HepG2 (cell line): ENCODE measurements around the gene IGF2BP1. TPM values are rescaled to one million over a fixed set of nuclear protein-coding genes. Genes with fewer than 3 reads are reported as not detected.

Experiments used
- ATAC-seq: fragments of 200-7000 bp; cut with Tn5 transposase; 3 replicates; pipeline ENCODE4 v1.9.1; 2020; ENCODE audit warnings: mild to moderate bottlenecking, moderate library complexity
- BruUV-seq: library from RNA; stranded (reverse); fragments of 400-500 nt; replicated peaks from 2 replicates; lab custom pipeline; 2021; lab: Mats Ljungman, UMichigan
- CTCF ChIA-PET: fragments of 300-600 bp; formaldehyde crosslinking; extraction: SDS; loops from one replicate; lab custom pipeline; 2021; ENCODE audit warnings: low total read pairs, inconsistent platforms, low intra/inter-chr PET ratio; lab: Yijun Ruan, JAX
- POLR2A ChIA-PET: fragments of 350-600 bp; sonication (Branson Sonifier 250); formaldehyde crosslinking; loops from one replicate; lab custom pipeline; 2020; ENCODE audit warnings: antibody characterized with exemption, inconsistent platforms; lab: Yijun Ruan, JAX
- DNase-seq: peaks from one replicate; pipeline ENCODE4 v3.0.0-alpha.2; 2015; ENCODE audit warnings: low spot score
- FAIRE-seq: peaks from 3 replicates; lab custom pipeline; 2011; peaks lifted over from hg19 to GRCh38; lab: Jason Lieb, UNC
- H2AFZ ChIP-seq: one replicate; pipeline ENCODE4 v1.6.1; 2011; ENCODE audit warnings: low read length, inconsistent platforms
- H3K27ac ChIP-seq: fragments of 300-600 bp; 3 replicates; pipeline ENCODE4 v1.8.0; 2011; ENCODE audit warnings: mixed run types, mild to moderate bottlenecking, mixed read lengths, low read length, inconsistent platforms; ENCODE audit not compliant: insufficient read depth; ENCODE audit errors: extremely low read length
- H3K27me3 ChIP-seq, 2 experiments: fragments of 200-600 bp in 1 of 2; 2 replicates in 1 of 2; 3 replicates in 1 of 2; pipeline versions ENCODE4 v1.6.0 to v1.8.0; 2011; ENCODE audit warnings: low read length in 2 of 2, mild to moderate bottlenecking in 2 of 2, moderate library complexity in 2 of 2, inconsistent platforms in 1 of 2; ENCODE audit not compliant: insufficient read depth in 2 of 2, control insufficient read depth in 1 of 2
- H3K36me3 ChIP-seq, 2 experiments: fragments of 200-600 bp in 1 of 2; replicated peaks in 1 of 2; 2 replicates in 1 of 2; 3 replicates in 1 of 2; pipeline versions ENCODE4 v1.5.1 to v1.8.0; 2011; ENCODE audit warnings: low read length in 2 of 2, inconsistent platforms in 1 of 2; ENCODE audit not compliant: insufficient read depth in 2 of 2, control insufficient read depth in 1 of 2
- H3K4me1 ChIP-seq: 2 replicates; pipeline ENCODE4 v1.5.1; 2012; ENCODE audit warnings: low read length, inconsistent platforms; ENCODE audit not compliant: insufficient read depth
- H3K4me2 ChIP-seq: 2 replicates; pipeline ENCODE4 v1.6.0; 2011; ENCODE audit warnings: low read depth, low read length, inconsistent platforms
- H3K4me3 ChIP-seq, 3 experiments: fragments of 200-600 bp in 1 of 3; sonication (generic), shearing (Covaris generic) in 1 of 3; replicated peaks in 1 of 3; 2 replicates each; pipeline ENCODE4 v1.5.1; 2011 to 2016; ENCODE audit warnings: low read length in 3 of 3, inconsistent platforms in 2 of 3, low read depth in 2 of 3, mild to moderate bottlenecking in 2 of 3, control low read depth in 1 of 3, mixed read lengths in 1 of 3; ENCODE audit not compliant: insufficient read depth in 1 of 3
- H3K79me2 ChIP-seq: one replicate; pipeline ENCODE4 v1.6.1; 2011; ENCODE audit warnings: low read length, inconsistent platforms; ENCODE audit not compliant: insufficient read depth
- H3K9ac ChIP-seq: 2 replicates; pipeline ENCODE4 v1.6.0; 2011; ENCODE audit warnings: mild to moderate bottlenecking, low read depth, low read length, inconsistent platforms; ENCODE audit not compliant: insufficient read depth
- H3K9me3 ChIP-seq: 2 replicates; pipeline ENCODE4 v1.5.1; 2012; ENCODE audit warnings: mild to moderate bottlenecking, low read length
- H4K20me1 ChIP-seq: 2 replicates; pipeline ENCODE4 v1.6.0; 2011; ENCODE audit warnings: inconsistent platforms, mild to moderate bottlenecking, low read length, moderate library complexity; ENCODE audit not compliant: insufficient read depth
- ARID5B ChIP-seq: IDR thresholded peaks from 2 replicates; pipeline ENCODE4 v1.4.0; 2020; ENCODE audit warnings: mild to moderate bottlenecking, missing genetic modification reagents
- RBFOX2 ChIP-seq: fragments of 200-400 bp; formaldehyde crosslinking; IDR thresholded peaks from 2 replicates; pipeline ENCODE4 v1.6.1; 2017; ENCODE audit warnings: low read depth, mild to moderate bottlenecking, low read length
- RBM22 ChIP-seq: fragments of 200-400 bp; formaldehyde crosslinking; optimal IDR thresholded peaks from 2 replicates; pipeline ENCODE3; 2017; ENCODE audit warnings: mild to moderate bottlenecking, low read length, moderate library complexity
- TMF1 ChIP-seq: sonication (generic); formaldehyde crosslinking; IDR thresholded peaks from 2 replicates; pipeline ENCODE4 v1.8.1; 2022; ENCODE audit warnings: low read depth, missing genetic modification reagents
- TP53 ChIP-seq: sonication (generic); formaldehyde crosslinking; conservative IDR thresholded peaks from 2 replicates; pipeline ENCODE4 v1.4.0; 2020; ENCODE audit warnings: missing genetic modification reagents
- ZNF256 ChIP-seq: sonication (generic); formaldehyde crosslinking; conservative IDR thresholded peaks from 2 replicates; pipeline ENCODE4 v1.4.0; 2020; ENCODE audit warnings: missing genetic modification reagents
- WGBS: methylation state at CpG from one replicate; pipeline ENCODE4 v1.1.6; 2017; ENCODE audit warnings: low lambda C conversion rate; 5-methylcytosine and 5-hydroxymethylcytosine counted together
- in situ Hi-C: cut with HindIII; loops from 2 replicates; pipeline ENCODE4 v1.10.0; 2017; ENCODE audit warnings: low pct_unique_long_range_greater_than_20kb; ENCODE audit not compliant: extremely low pct_ligation_motif_present
- intact Hi-C: fragments of 100-400 bp; cut with micrococcal nuclease; formaldehyde crosslinking; loops from one replicate; pipeline ENCODE4 v1.10.0; 2022; ENCODE audit not compliant: unreplicated experiment
- polyA plus RNA-seq, 8 experiments: library from polyadenylated mRNA; depleted of rRNA in 3 of 8; stranded (reverse) in 7 of 8; unstranded in 1 of 8; fragments of >200 nt; fragmentation: Illumina TruSeq in 4 of 8; extraction: Trizol in 4 of 8; gene quantifications; 2 replicates each; pipeline versions ENCODE4 v1.2.1 to v1.2.3, GENCODE V29; 2011 to 2016; ENCODE audit warnings: low read depth in 4 of 8, missing spikeins in 1 of 8, mixed read lengths in 1 of 8; ENCODE audit not compliant: insufficient read depth in 1 of 8
- total RNA-seq, 5 experiments: library from RNA; depleted of rRNA; stranded (reverse); fragments of >200 nt; fragmentation: Illumina TruSeq; extraction: Trizol; gene quantifications; 2 replicates each; pipeline ENCODE4 v1.2.3, GENCODE V29; 2016; ENCODE audit warnings: low read depth in 1 of 5

Gene IGF2BP1
- total and polyA plus RNA-seq, 2 of the 13 experiments (the other 11 are each of a cell fraction or from before 2014, with no cell fraction given) = 29.7 to 75.1 TPM

GRCh38 chr17:49041527-49041926, 44.3 kb downstream of the IGF2BP1 start:
- intact Hi-C loops = no loop called here
- in situ Hi-C loops = loop anchor here (10.0 kb wide), 1 partner anchor 227 kb away; the partner anchor contains the start of gene TTLL6
- Histone ChIP-seq H3K36me3 (peaks cover 70 to 92% of the 10 kb centered on the region in 2 experiments), H3K79me2 (peaks cover 5% of the 10 kb centered on the region), H3K27me3 (no peaks in the 10 kb centered on the region), H3K4me3 (no peak overlapping the region), H3K4me2 (no peak overlapping the region), H4K20me1 (no peaks in the 10 kb centered on the region), H3K9ac (no peak overlapping the region), H3K9me3 (no peaks in the 10 kb centered on the region), H2AFZ (no peak overlapping the region), H3K4me1 (no peaks in the 10 kb centered on the region), H3K27ac (no peak overlapping the region)
- ChIA-PET CTCF (no interaction called here), POLR2A (no interaction called here)
- DNase-seq (no peak), FAIRE-seq (no peak), ATAC-seq (no peak)
- TF ChIP-seq ZNF256 (CRISPR knock-in tag) = no peak
- no peak for TF ChIP-seq ARID5B
- TF ChIP-seq RBFOX2 = no peak
- TF ChIP-seq TP53 (CRISPR knock-in tag) = no peak
- TF ChIP-seq TMF1 (CRISPR knock-in tag) = no peak
- peak; percentile 91 for TF ChIP-seq RBM22
- no TSS peak for BruUV-seq
- WGBS = 96% methylated on average over 4 of the region's 4 CpGs
